Fibroblast of gingiva (primary cell): ENCODE measurements around the gene ADAM33.

Source experiments
- DNase-seq: peaks from one replicate; pipeline ENCODE4 v3.0.0-alpha.2; 2011; ENCODE audit warnings: low read depth

Gene ADAM33

DNA sequence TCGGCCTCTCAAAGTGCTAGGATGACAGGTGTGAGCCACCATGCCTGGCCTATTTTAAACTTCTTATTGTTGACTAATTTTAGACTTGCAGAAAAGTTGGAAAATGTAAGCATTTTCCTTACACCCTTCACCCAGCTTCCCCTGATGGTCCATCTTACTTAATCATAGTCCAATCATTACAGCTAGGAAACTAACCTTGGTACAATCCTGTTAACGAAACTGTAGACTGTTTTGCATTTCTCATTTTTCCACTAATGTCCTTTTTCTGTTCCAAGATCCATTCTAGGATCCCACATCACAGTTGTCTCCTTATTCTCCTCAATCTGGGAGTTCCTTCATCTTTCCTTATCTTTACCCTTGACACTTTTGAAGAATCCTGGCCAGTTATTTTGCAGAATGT lies 18.0 kb downstream of the ADAM33 start:
- DNase-seq = no peak

- DNase-seq = no peak
These were observed 18.6 kb downstream of the ADAM33 start, which contains the start of gene GFRA4 for GRCh38 chr20:3663031-3663701. GFRA4 (minus strand) TSS chr20:3663399; CDS start chr20:3663399, 0 bp downstream.

GRCh38 chr20:3661814-3662665 lies 19.8 kb downstream of the ADAM33 start:
- DNase-seq = no peak

- no peak for DNase-seq
These were observed 20.6 kb downstream of the ADAM33 start for GRCh38 chr20:3661060-3661813.

DNA sequence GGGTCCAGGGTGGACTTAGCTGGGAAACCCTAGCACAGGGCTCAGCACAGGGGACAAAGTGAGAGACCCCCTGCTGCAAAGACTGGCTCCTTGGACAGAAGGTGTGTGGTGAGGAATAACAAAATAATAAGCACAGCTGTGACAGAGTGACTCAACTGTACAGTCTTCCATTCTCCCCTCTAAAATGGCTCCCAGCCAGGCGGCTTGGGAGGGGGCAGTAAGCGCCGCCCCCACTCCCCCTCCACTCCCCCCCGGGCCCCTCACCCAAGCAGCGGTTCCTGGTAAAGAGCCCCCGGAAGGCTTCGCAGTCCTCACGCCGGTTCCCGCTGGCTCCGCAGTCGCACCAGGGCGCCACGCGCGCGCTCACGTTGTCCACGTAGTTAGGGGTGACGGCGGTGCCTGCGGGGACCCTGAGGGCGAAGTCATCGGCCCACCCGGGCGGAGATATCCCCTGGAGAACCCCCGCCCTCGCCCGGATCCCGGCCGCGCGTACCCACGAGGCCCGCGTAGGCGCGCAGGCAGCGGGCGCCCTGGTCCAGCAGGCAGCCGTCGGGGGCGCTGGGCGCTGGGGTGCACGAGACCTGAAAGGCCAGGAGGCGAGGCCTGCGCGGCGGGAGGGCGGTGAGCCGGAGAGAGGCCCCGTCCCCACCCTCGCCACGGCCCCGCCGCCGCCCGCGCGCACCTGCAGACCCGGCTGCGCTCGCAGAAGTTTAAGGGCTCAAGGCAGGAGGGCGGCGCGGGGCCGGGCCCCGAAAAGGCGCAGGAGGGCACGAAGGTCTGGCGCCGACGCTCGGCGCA lies 21.3 kb downstream of the ADAM33 start:
- DNase-seq = no peak

DNA sequence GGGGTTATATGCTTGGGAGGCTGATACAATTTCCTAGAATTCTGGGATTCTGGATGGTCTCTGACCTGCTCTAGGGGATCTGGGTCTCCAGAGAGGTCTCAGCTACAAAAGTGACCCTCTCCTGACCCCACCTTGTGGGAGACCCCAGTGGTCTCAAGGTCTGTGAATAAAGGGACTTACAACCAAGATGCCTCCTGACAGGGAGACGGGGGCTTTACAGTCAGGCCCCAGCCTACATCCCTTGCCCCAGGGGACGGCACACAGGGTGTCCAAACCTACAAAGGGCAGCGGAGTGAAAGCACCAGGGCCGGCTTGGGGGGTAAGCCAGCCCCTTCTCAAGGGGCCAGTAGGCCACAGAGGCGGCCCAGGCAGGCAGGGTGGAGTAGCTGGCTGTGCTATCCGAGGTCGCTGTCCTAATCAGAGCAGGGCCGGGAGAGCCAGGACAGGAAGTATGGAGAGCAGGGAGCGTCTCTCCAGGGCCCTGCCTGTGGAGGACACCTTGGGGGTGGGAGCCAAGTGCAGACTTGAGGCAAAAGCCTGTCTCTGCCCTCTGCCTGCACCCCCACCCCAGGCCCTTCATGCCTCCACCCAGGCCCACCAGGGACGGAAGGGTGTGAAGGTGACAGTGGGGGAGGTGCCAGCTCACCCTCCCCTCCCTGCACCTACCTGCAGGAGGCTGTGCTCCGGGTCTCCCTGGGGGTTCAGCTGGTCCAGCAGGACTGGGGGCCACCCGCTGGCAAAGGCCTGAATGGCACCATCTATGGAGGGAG lies 22.1 kb downstream of the ADAM33 start:
- DNase-seq = no peak

DNA sequence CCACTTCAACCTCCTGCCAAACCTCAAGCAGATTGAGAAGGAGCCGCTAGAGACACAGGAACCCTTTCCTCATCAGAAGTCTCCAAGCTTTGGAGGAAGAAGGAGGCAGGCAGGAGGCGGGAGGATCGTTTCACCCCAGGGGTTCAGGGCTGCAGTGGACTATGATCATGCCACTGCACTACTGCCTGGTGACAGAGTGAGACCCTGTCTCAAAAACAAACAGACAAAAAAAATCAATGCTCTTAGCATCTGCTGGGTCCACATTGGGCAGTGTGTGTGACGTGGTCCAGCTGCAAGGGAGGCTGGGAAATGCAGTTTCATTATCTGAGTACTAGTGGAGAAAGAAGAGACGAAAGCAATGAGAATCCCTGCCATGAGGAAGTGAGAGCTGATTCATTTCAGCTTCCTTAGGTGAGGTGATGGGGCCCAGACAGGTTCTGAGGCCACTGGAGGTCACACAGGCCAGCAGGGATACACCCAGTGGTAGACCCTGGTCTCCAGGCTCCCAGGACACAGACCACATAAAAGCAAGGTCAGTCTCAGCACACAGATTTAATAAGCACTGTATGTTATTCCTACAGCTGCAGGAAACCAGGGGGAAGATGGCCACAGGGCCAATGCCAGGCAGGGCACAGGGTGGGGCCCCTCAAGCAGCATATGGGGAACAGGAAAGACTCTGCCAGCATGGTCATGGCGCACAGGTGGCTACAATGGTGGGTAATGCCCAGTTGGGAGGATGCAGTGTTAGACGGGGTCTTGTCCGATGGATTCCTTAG lies 22.9 kb downstream of the ADAM33 start:
- DNase-seq = no peak

DNA sequence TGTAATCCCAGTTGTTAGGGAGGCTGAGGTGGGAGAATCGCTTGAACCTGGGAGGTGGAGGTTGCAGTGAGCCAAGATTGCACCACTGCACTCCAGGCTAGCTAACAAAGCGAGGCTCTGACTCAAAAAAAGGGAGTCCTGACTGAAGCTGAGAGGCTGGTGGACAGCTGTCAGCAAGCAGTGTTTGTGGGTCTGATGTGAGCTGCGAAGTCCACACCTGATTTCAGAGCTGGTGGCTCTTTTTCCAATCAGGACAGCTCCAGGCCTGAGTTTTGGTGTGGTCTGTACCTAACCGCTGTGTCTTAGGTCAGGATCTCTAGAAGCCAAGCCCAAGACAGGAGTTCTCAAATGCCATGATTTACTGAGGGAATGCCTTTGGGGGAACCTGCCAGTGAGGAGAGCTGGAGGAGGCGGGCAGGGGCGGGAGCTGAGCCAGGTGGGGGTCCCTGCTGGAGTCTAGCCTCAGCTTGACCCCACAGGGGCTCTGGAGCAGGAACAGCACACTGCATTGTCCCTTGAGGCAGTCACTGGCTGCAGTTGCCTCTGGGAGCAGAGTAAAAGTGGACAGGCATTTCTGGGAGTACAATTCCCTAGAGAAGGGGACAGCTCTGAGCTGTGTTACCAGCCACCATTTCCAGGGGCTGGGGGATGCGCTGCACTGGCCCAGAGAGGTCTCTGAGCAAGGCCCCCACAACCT lies 23.6 kb downstream of the ADAM33 start:
- DNase-seq = no peak

- no peak for DNase-seq
These were observed 26.7 kb downstream of the ADAM33 start for GRCh38 chr20:3655131-3655405.

DNA sequence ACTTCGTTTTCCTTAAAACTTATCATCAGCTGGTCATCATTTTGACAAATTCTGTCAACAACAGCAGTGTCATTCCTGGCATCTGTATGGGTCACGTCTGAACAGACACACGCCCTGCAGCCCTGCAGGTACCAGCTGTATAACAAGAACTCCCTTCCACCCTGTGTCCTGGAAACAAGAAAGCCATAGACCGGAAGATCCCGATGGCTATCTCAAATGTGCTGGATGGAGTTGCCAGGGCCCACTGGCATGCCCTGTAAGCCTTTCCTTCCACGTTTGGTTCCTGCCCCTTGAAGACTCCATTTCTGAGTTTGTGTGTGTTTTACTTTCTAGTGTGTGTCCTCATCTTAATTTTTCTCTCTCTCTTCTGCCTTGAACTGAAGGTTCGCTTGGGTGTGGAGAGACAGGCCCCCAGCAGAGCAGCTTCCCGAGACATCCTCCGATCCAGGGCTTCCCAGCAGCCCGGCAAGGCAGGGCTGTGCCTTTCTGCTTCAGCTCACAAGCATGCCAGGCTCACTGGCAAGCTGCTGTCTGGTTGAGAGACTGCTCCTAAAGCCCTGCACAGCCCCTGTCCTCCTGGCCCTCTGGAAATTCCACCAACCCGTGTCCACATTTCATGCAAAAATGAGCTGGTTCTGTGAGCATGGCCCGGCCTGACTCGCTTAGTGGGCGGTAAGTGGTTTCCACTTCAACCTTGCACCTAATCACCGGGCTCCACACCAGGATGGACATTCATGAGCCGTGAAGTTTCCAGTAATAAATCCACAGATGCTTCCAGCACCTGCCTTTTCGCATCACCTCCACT lies 27.3 kb downstream of the ADAM33 start:
- no peak for DNase-seq

DNA sequence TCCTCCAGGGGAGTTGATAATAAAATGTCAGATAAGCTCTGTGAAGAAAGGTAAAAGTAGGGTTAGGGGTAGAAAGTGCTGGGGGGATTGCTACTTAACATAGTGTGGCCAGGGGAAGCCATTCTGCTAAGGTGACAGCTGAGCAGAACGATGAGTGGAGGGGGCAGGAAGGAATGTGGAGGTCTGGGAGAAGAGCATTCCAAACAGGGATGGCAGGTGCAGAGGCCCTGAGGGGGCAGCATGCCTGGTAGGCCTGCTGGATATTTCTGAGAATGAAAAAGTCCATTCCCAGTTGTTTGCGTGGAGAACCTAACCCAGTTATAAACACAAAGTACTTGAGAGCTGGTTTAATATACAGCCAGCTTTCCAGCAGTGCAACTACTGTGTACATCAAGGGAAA lies 27.9 kb downstream of the ADAM33 start:
- no peak for DNase-seq

DNA sequence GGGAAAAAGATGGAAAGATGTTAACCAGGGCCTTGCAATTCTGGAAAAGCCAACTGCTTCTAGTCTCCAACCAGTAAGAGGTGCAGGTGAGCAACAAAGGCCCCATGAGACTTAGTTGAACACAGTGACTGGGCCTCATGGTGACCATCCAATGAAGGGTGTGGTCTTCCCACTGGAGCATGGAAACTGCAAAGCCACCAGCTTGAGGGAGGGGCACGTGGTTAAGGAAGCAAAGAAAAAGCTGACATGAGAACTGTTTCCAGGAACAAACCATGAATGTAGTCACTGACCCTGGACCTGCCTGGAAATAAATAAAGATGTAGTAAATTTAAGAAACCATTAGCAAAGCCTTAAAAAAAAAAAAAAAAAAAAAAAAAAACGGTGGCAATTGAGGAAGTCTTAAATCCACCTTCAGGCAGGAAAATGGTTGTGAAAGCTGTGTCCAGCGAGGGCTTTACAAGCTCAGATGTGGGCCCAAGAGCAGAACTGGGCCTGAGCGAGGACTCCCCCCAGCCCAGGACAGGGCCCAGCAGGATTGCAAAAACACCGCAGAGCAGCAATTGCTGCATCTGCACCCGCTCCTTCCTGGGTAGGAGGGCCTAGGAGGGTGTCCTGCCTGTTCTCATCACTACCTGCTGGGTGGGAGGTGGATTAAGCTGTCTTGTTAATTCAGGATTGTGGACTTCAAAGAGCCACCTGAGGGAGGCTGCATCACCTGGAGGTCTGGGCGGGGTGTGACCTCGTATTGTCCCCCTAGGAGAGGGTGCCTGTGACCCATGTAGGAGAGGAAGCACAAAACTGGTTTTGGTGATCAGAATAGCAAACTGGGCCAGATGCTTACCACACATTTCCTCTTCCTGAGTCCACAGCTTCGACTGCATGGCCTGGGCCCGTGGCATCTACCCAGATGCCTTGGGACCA lies 28.9 kb downstream of the ADAM33 start:
- DNase-seq = no peak

- DNase-seq = no peak
These were observed 29.6 kb downstream of the ADAM33 start for GRCh38 chr20:3652221-3652620.

- no peak for DNase-seq
These were observed 30.4 kb downstream of the ADAM33 start for GRCh38 chr20:3651204-3651962.

- DNase-seq = no peak
These were observed 32.9 kb downstream of the ADAM33 start for GRCh38 chr20:3648951-3649350.

- DNase-seq = no peak
These were observed 34.3 kb downstream of the ADAM33 start for GRCh38 chr20:3647473-3647872.

- no peak for DNase-seq
These were observed 35.2 kb downstream of the ADAM33 start for GRCh38 chr20:3646651-3647050.
